ENCODE data around the gene GPS2. TPM values are rescaled to one million over a fixed set of nuclear protein-coding genes. Genes with fewer than 3 reads are reported as not detected.

The GPS2 gene
- total and polyA plus RNA-seq, 2 donors (not counting 3 experiments of a cell fraction or from before 2014, with no cell fraction given), result 51.6 to 132 TPM

- BruUV-seq (replicated peaks), result no TSS peak
- no peak overlapping the region for H3K9ac ChIP-seq (replicated peaks; ENCODE audit: extremely low read depth, insufficient read depth, low read length)
- no peak for DNase-seq (ENCODE audit: low read depth, low spot score)
- no peak overlapping the region for H2AFZ ChIP-seq (ENCODE audit: low read depth, low read length)
- H3K9me1 ChIP-seq (replicated peaks; ENCODE audit: control insufficient read depth, extremely low read depth, insufficient read depth, low read length), result no peaks in the 10 kb centered on the region
- POLR2A ChIA-PET, result no interaction called here
- intact Hi-C loops (cut with micrococcal nuclease) (no loop called here), dilution Hi-C loops (cut with MboI; ENCODE audit: extremely low pct_ligation_motif_present, low sequenced_read_pairs) (no loop called here)
- H3K9me3 ChIP-seq (replicated peaks; ENCODE audit: control insufficient read depth, insufficient read depth, low read length), result no peaks in the 10 kb centered on the region
- peaks cover 9% of the 10 kb centered on the region for H3K4me1 ChIP-seq (ENCODE audit: control insufficient read depth, extremely low read depth, insufficient read depth, low read length)
- no peak overlapping the region for H3K27ac ChIP-seq (ENCODE audit: insufficient read depth, low read depth, low read length)
- H3K36me3 ChIP-seq (ENCODE audit: control insufficient read depth in 2 of 2, extremely low read depth in 1 of 2, insufficient read depth in 2 of 2, low read length in 2 of 2), result no peaks in the 10 kb centered on the region
- FAIRE-seq, result peak; percentile 12
- H3K4me3 ChIP-seq (replicated peaks in 1 of 3; ENCODE audit: insufficient read depth in 1 of 3, low read depth in 1 of 3, low read length in 3 of 3), result no peak overlapping the region
- no peak overlapping the region for H3K4me2 ChIP-seq (ENCODE audit: insufficient read depth, low read length)
- CTCF ChIA-PET, result interaction anchor here (1.2 to 10.2 kb wide), 2 partner anchors 14 to 106 kb away, joined by 3 to 170 read pairs; no protein-coding TSS in a partner anchor
- H3K79me2 ChIP-seq (ENCODE audit: control insufficient read depth, insufficient read depth, low read length), result no peaks in the 10 kb centered on the region
- peaks cover 5 to 13% of the 10 kb centered on the region in 2 experiments for H3K27me3 ChIP-seq (ENCODE audit: control insufficient read depth in 2 of 2, insufficient read depth in 2 of 2, low read length in 2 of 2)
- no peak for TF ChIP-seq MAX (IDR thresholded peaks at IDR 0.05; ENCODE audit: insufficient read depth, insufficient read length)
- TF ChIP-seq JUN (IDR thresholded peaks at IDR 0.05; ENCODE audit: borderline replicate concordance, insufficient read depth, insufficient read length, low read depth), result no peak
- H4K20me1 ChIP-seq (replicated peaks; ENCODE audit: control insufficient read depth, extremely low read depth, insufficient read depth, low read length), result no peaks in the 10 kb centered on the region
These were observed 32.3 kb downstream of the GPS2 start for GRCh38 chr17:7282752-7283321.

- CTCF ChIA-PET, result interaction anchor here (0.6 to 10.2 kb wide), 6 partner anchors 9 to 220 kb away, joined by 3 to 170 read pairs (median 4); partner anchors contain the start of gene GPS2
These were observed 33.0 kb downstream of the GPS2 start for GRCh38 chr17:7281953-7282751.

More at GRCh38 chr17:7281953-7282751, 33.0 kb downstream of the GPS2 start:
- POLR2A ChIA-PET, result no interaction called here
- BruUV-seq (replicated peaks), result no TSS peak
- Histone ChIP-seq H3K9me3 (replicated peaks; ENCODE audit: control insufficient read depth, insufficient read depth, low read length) (no peaks in the 10 kb centered on the region), H4K20me1 (replicated peaks; ENCODE audit: control insufficient read depth, extremely low read depth, insufficient read depth, low read length) (no peaks in the 10 kb centered on the region), H3K4me3 (replicated peaks in 1 of 3; ENCODE audit: insufficient read depth in 1 of 3, low read depth in 1 of 3, low read length in 3 of 3) (peak overlapping the region in 1 of 3 experiments; percentile 28), H3K9ac (replicated peaks; ENCODE audit: extremely low read depth, insufficient read depth, low read length) (no peak overlapping the region), H3K79me2 (ENCODE audit: control insufficient read depth, insufficient read depth, low read length) (no peaks in the 10 kb centered on the region), H3K9me1 (replicated peaks; ENCODE audit: control insufficient read depth, extremely low read depth, insufficient read depth, low read length) (no peaks in the 10 kb centered on the region), H2AFZ (ENCODE audit: low read depth, low read length) (peak overlapping the region; percentile 76), H3K4me2 (ENCODE audit: insufficient read depth, low read length) (peak overlapping the region; percentile 62), H3K27me3 (ENCODE audit: control insufficient read depth in 2 of 2, insufficient read depth in 2 of 2, low read length in 2 of 2) (peaks cover 5 to 9% of the 10 kb centered on the region in 2 experiments), H3K36me3 (ENCODE audit: control insufficient read depth in 2 of 2, extremely low read depth in 1 of 2, insufficient read depth in 2 of 2, low read length in 2 of 2) (no peaks in the 10 kb centered on the region), H3K27ac (ENCODE audit: insufficient read depth, low read depth, low read length) (no peak overlapping the region), H3K4me1 (ENCODE audit: control insufficient read depth, extremely low read depth, insufficient read depth, low read length) (peaks cover 9% of the 10 kb centered on the region)
- TF ChIP-seq FOS (IDR thresholded peaks at IDR 0.05; ENCODE audit: borderline replicate concordance, insufficient read depth, low read length) (no peak), EZH2 (IDR thresholded peaks at IDR 0.05; ENCODE audit: borderline replicate concordance, low read depth, low read length, severe bottlenecking) (peak; percentile 70), POLR2A (IDR thresholded peaks at IDR 0.05; ENCODE audit: low read depth, low read length) (no peak), CTCF (IDR thresholded peaks at IDR 0.05; ENCODE audit: extremely low read depth in 1 of 2, insufficient read depth in 1 of 2, low read depth in 1 of 2, low read length in 2 of 2) (no peak), MYC (IDR thresholded peaks at IDR 0.05; ENCODE audit: low read depth, low read length) (no peak)
- no peak for FAIRE-seq
- DNase-seq (ENCODE audit: low read depth, low spot score), result no peak
- intact Hi-C loops (cut with micrococcal nuclease), result loop anchor here (1.0 to 2.0 kb wide), 2 partner anchors 30 to 39 kb away; partner anchors contain the start of genes ELP5 and GABARAP
- dilution Hi-C loops (cut with MboI; ENCODE audit: extremely low pct_ligation_motif_present, low sequenced_read_pairs), result no loop called here

Data from endothelial cell of umbilical vein (primary cell).